H4 (cell line): Measurements from ENCODE around the gene GNB1L. TPM values are rescaled to one million over a fixed set of nuclear protein-coding genes. Genes with fewer than 3 reads are reported as not detected.
"Not testable (repeated sequence)": the region's sequence is repeated elsewhere in the genome, so short reads cannot be mapped to it uniquely, and the experiment has no call there.

Experiments used
- DNase-seq: peaks from one replicate; pipeline ENCODE4 v3.0.0-alpha.2; 2015; ENCODE audit warnings: low spot score
- total RNA-seq: library from RNA; depleted of rRNA; stranded (reverse); fragments of >200 nt; shearing (Covaris generic); gene quantifications from 2 replicates; pipeline ENCODE4 v1.2.3, GENCODE V29; 2014

Gene GNB1L
- total RNA-seq, 1 experiment from 2014 or later: 5.7 TPM

DNA sequence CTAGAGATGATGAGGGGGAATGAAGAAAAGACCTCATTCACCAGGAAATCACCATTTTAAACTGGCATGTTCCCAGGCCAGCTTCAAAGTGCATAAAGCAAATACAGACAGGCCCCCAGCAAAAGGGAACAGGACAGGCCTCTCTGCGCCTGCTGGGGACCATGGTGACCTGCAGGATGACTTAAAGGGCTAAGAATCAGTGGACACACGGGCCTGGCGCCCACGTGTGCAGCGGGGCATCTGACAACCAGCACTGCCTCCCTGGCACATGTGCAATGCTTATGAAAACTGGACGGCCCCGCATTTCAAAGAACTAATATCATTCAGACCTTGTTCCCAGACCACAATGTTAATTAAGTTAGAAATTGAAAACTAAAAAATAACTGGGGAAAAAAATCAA, 58.5 kb downstream of the GNB1L start:
- no peak for DNase-seq

DNA sequence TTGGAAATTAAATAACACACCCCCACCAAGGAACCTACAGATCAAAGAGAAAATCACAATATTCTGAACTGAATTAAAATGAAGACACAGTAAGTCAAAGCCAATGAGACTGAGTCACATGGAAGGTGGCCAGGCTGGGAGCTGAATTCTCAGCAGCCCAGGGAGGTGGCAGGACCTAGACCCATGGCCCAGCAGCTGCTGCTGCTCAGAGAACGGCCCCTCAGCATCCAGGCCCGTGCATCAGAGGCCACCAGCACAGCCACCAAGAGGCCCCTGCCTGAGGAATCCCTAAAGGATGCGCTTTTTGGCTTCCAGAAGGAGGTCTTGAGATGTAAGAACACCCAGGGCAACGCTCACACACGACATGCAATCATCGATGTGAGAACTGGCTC, 59.1 kb downstream of the GNB1L start:
- no peak for DNase-seq

GRCh38 chr22:19793661-19794310, 60.9 kb downstream of the GNB1L start:
- no peak for DNase-seq

- no peak for DNase-seq
These were observed 61.5 kb downstream of the GNB1L start for GRCh38 chr22:19793161-19793560.

GRCh38 chr22:19792383-19792896, 62.2 kb downstream of the GNB1L start:
- not testable (repeated sequence) for DNase-seq

DNA sequence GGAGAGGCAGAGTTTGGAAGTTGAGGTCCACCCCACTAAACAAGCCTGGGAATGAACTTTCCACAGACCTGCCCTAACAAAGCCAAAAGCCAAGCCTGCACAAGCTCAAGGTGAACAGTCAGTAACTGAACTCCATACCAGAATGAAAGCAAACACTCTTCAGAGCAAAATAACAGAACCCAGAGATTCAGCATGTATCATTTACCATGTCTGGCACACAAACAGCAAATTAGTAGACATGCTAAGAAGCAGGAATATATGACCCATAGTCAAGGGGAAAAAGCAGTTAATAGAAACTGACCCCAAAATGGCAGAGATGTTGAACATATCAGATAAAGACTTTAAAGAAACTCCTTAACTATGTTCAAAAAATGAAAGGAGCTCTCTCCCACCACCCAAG, 62.8 kb downstream of the GNB1L start:
- DNase-seq: no peak

DNA sequence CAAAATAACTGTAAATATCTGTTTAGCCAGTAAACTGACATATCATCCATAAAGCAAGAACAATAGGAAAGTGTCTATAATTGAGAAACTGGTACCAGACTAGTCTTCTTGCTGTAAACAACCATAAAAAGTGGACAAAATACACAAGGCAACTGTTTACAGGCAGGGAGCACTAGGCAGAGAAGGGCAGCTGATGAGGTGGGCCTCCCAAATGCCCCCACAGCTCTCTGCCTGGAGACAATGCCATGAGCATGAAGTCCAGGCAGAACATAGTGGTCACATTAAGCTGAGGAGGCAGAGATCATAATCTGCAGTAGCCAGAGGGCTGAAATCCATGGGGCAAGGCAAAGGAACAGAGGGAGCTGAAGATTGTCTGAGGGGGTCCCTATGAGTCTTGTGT, 63.4 kb downstream of the GNB1L start:
- DNase-seq: no peak

DNA sequence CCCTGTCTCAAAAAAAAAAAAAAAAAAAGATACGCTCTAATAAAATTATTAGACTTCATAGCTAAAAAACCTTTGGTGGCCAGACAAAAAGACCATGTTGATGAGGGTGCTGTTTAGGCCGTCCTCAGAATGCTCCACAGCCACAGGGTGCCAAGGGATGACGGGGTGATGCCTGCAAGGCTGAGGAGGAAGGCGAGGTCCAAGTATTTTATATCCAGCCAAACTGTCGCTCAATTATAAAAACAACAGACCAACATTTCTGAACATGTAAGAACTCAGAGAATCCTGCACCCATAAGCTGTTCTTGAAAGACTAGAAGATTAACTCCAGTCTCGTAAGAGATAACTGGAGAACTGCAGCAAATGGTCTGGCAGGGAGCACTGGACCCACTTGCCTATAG, 64.8 kb downstream of the GNB1L start:
- no peak for DNase-seq

GRCh38 chr22:19789406-19789805, 65.3 kb downstream of the GNB1L start:
- no peak for DNase-seq

DNA sequence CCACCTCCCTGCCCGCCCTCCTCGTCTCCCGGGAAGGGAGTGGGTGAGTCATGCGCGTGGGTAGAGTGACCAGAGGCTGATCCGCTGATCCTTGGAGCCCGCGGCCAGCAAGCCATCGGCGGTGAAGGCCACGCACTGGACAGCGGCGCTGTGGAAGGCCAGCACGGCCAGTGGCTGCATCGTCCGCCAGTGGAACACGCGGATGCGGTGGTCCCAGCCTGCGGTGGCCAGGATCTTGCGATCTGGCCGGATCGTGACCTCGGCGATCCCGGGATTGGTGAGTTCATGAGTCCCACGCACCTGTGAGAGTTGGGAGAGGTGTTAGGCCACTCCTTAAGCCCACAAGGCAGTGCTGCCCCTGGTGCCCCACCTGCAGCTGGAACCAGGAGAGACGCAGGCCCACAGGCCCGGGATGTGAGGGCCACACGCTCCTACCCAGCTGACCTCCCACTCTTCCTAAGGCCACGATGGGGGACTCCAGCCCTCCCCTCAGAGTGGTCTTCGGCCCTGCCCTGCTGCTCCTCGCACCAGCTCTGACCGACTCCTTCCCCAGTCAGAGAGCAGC, 65.9 kb downstream of the GNB1L start:
- DNase-seq: no peak

DNA sequence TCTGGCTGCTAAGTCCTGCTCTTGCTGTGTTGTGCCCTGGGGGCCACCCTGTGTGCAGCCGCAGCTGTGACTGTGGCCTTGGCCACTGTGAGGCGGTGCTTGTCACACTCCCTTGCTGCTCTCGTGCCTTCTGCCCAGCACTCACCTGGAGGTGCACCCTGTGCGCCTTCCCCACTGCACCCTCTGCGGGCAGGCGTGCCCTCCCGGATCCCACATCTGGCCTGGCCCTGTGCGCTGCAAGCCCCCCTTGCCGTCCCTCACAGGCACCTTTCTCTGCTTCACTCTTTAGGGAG, 66.9 kb downstream of the GNB1L start:
- no peak for DNase-seq

DNA sequence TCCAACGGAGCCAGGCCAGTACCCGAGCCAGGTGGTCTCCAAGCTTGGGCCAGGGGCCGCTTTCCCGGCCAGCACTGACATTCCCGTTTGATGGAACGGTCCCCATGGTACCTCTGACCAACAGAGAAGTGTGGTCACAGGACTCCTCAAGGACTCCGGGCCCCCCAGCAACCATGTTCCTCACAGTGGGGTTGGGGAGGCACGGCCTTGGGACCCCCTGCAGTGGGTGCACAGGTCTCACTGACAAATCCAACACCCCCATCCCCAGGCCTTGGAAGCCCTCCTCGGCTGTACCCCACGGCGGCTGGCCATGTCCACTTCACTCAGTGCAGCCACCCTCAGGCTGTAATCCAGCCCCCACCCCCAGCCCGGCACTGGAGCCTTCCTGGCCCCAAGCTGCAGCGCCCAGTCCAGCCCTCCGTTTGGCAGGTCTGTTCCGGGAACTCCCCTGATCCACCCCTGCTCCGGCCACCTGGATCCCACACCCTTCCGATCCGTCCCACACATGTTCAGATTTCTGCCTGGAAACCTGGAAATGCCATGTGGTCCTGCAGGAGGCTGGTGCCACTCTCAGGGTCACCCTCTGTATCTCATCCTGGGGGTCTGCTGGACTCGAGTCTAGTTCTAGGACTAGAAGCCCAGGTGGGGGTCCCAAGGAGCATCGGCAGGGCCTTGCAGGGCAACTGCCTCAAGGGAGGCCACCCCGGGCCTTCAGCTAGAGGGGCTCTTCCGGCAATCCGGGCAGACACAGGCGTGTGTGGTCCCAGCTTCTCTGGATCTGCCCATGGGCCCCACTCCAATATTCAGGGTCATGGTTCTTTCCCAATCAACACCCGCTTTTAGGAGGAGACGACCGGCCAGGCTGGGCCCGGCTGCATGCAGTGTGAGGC, 67.5 kb downstream of the GNB1L start:
- DNase-seq: no peak

DNA sequence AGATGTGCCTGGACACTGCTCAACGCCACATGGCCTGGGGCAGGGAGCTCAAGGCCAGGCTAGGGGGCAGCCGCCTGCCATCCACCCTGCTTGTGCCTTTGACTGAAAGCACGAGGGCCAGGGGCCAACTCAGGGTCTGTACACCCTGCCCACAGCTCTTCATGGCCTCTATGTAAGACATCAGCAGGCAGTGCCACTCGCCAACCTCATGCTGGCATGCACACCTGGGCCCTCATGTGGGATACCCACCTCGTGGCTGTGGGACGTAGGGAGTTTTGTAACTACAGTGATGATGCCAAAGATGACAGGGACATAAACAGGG, 68.4 kb downstream of the GNB1L start:
- no peak for DNase-seq

DNA sequence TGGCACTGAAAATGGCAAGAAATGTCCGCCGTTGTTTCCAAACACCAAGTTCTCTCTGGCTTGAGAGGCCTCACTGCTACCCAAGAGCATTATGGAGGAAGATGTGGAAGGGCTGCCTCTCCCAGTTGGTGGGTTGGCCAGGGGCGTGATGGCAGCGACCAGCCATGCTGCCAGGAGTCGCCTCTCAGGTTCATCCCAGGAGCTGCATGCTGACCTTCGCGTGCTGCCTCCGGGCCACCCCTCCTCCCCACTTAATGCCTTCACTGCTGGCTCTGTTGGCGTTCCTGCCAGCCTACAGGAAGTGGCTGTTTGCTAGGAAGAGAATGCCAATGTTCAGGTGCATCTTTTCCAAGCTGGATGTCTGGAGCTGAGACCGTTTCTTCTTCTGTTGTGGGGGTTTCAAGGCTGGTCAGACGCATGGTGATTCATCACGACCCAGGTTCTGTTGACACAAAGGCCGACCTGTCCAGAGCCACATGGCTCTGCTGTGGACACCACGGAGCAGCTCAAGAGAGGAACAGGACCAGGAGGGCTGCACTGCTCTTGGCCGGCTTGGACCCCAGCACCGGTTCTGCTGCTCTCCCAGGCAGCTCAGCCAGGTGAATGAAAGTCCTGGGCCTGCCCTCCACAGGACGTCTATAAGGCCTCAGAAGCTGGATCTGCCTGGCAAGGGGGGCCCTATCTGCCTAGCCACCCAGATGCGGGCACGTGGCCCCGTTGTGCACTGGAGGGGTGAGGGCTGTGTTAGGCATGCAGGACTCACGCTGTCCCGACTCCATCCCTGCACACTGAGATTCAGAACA, 69.0 kb downstream of the GNB1L start:
- no peak for DNase-seq

GRCh38 chr22:19784384-19785175, 70.1 kb downstream of the GNB1L start:
- DNase-seq: no peak

- no peak for DNase-seq
These were observed 70.9 kb downstream of the GNB1L start for GRCh38 chr22:19783586-19784383.

DNA sequence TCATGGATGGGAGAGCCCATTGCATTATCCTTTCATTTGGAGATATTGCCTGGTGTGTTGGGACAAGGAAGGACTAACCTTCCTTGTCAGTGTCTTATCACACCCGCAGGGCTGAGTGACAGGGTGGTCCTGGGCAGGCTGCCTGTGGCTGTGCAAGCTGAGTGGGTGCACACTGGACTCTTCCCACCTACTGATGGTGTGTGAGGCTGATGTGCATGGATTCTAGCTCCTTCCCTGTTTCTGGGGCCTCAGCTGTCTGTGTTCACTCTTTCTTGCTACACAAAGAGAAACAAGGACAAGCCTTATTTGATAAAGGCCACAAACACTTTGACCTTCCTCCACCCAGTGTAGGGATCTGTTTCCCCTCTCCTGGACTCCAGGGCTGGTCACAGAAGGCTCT, 72.1 kb downstream of the GNB1L start:
- no peak for DNase-seq

DNA sequence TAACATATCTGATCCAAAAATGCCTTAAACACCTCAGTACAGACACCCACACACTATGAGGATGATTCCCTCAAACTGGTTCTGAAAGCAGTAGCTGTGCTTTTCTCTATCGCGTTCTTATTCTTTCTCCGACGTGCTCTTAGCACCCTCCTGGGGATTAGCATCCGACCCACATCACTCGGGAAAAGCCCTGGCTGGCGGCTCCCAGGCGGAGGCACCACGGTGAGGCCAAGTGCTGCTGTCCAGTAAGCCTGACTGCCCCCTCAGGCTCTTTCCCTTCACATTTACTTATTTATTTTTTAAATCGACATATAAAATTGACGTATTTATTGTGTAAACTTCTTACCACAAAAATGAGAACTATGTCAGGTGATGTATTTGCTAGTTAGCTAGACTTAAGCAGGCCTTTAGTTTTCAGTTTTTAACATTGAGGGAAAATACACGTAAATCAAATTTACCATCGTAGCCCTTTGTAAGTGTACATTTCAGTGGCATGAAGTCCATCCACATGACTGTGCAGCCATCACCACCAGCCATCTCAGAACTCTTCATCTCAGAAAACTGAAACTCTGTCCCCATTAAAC, 74.9 kb downstream of the GNB1L start:
- no peak for DNase-seq

GRCh38 chr22:19779011-19779421, 75.7 kb downstream of the GNB1L start:
- DNase-seq: no peak

DNA sequence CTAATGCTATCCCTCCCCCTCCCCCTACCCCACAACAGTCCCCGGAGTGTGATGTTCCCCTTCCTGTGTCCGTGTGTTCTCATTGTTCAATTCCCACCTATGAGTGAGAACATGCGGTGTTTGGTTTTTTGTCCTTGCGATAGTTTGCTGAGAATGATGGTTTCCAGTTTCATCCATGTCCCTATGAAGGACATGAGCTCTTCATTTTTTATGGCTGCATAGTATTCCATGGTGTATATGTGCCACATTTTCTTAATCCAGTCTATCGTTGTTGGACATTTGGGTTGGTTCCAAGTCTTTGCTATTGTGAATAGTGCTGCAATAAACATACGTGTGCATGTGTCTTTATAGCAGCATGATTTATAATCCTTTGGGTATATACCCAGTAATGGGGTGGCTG, 77.5 kb downstream of the GNB1L start:
- not testable (repeated sequence) for DNase-seq
